SKM-1 treated with dmso at 0.1 percent for 144 hours (cell line): ENCODE measurements around the gene BCAS3.

ENCODE experiments used
- DNase-seq: peaks from one replicate; lab custom pipeline; 2025; ENCODE audit not compliant: unreplicated experiment; lab: John Stamatoyannopoulos, UW

BCAS3 gene

GRCh38 chr17:61412860-61413660, 735.4 kb downstream of the BCAS3 start:
- no peak for DNase-seq

DNA sequence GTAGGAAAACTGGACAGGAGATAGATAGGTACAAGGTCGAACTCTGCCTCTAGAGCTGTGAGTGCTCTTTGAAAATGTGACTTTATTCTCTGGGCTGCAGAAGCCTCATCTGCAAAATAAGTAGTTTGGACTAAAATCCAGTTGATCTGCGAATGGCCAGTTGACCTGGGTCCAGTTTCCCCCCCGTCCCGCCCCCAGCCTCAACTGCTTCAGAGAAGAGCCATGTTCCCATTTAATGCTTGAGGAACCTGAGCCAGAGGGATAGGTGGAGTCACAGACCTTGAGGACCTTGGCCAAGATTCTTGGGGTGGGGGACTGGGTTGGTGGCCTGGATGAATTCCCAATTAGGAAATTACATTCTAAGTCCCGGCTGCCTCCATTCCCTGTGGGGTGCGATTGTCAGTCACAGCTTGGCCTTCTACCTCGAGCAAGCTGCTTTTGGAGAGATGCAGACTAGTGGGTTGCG, 736.0 kb downstream of the BCAS3 start:
- DNase-seq: no peak

DNA sequence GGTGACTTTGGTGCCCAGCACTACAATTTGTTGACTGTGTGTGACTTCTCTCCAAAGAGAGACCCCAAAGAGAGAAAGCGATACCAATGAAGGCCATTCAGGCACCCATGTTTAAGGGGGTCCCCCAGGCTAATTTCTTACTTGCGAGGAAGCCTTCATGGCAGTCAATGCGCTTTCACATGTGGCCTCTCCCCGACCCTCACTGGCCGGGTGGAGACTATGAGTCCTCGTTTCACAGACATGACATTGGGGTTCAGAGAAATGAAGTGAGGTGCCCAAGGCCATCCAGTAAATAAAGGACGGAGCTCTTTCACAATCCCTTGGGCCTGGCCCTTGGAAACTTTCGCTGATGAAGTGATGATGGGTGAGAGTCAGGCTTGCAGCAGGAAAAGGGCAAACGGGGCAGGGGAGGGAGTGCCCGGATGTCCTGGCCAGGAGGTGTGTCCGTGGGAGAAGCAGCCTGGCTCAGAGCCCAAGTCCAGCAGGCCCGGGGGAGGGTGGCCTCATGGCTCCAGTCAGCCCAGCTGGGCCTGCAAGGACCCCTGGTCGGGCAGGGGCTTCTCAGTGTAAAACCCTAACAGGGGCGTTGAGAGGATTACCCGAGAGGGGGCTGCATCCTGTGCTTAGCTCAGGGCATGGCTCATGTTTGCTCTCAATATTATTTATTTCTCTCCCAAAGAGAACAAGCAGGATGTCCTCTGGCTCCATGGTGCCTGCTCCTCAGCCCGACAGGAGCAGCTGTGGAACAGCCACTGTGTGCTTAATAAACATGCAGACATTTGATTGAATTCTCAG, 736.7 kb downstream of the BCAS3 start:
- DNase-seq: no peak

DNA sequence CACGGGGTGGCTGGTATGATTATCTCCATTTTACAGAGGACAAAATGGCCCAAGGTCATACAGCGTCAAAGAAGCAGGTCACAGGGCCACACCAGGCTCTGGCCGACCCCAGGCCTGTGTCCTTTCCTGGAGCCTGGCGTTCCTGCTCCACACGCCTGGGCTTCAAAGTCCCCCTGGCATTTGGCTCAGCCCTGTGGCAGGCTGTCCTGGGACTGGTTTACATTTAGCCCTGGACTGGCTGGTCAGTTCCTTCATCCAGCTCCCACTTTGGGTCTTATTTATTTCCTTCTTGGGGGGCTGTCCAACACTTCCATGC, 737.2 kb downstream of the BCAS3 start:
- no peak for DNase-seq

DNA sequence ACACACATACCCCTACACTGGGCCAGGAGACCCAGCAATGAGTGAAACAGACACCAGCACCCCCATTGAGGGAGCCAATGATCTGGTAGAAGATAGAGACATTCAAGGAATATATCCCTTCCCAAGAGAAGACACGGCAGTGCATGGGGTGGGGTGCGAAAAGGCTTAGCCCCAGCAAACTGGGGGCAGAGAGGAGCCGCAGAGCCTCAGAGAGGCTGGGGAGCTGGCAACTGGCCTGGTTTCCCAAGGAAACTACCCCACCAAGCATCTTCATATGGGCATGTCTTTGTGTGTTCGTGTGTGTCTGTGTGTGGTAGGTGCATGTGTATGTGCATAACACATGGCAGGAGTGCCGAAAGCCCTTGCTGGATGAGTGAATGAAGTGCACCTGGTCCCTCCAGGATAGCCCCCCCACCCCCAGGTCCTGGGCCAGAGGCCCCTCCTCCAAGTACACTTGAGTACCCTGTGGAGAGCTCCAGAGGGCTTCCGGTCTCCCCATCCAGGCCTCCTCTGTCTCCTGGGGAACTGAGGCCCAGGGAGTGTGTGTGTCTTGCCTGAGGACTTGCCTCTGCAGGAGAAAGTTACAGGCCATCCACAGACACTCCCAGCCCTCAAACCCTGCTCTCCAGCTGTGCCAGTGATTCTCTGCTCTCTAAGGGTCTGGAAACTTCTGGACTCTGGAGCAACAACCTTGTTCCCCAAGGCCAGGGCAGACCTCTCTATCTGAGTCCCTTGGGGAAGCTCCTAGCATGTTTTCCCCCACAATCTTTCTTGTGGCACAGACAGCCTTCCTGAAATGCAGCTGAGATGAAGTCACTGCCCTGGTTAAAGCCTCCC, 737.9 kb downstream of the BCAS3 start:
- no peak for DNase-seq

DNA sequence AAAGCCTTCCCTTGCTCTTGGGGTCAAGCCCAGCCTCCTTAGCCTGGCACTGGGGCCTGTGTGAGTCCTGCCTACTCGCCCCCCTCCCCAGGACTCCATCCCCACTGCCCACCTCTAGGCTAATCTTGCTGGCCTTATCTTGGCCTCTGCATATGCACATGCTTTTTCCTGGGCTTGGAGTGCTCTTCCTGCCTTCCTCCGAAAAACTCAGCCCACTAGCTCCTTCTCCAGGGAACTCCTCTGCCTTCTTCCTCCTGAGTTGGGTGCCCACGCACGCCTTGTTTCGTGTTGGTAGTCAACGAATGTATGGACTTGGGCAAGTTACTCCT, 738.5 kb downstream of the BCAS3 start:
- no peak for DNase-seq

- DNase-seq: peak; percentile 87
Observed at GRCh38 chr17:61416540-61417363, 739.1 kb downstream of the BCAS3 start.

GRCh38 chr17:61418449-61418848, 740.8 kb downstream of the BCAS3 start:
- no peak for DNase-seq

DNA sequence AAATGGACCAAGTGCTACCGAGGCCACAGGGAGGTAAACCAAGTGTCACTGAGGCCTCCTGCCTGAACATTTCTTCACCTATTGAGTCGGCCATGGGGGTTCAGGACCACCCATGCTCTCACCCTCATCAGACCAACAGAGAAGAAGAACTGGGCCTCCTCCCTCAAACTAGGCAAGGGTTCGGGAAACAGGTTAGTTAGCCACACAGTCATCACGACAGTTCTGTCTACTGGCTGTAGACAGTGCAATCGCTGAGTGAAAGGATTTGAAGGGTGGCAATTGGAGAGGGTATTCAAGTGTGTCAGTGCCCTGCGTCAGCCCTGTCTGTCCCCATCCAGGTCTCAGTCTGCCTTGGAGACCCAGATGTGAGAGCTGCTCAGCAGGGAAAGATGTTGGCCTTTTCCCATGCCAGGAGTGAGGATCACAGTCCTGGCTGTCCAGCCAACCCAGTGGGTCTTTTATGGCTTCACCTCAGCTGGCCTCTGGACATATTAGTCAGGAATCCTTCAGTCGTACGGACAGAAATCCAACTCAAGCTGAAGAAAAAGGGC, 741.9 kb downstream of the BCAS3 start:
- DNase-seq: no peak

DNA sequence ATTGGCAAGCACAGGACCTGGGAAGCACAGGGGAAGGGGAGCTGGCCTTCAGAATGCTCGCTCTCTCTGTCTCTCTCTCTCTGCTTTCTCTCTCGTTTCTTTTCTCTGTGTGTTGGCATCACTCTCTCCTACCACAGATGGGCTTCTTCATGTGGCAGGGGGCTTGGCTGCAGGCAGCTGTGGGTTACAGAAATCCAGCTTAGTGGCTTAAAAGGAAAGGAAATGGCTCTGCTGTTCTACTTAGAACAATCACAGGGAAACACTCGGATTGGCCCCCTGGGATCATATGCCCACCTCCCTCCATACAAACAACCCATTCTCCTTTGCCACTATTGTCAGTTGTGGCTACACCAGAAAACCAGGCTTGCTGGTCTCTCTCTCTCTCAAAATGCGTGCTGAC, 742.4 kb downstream of the BCAS3 start:
- no peak for DNase-seq

DNA sequence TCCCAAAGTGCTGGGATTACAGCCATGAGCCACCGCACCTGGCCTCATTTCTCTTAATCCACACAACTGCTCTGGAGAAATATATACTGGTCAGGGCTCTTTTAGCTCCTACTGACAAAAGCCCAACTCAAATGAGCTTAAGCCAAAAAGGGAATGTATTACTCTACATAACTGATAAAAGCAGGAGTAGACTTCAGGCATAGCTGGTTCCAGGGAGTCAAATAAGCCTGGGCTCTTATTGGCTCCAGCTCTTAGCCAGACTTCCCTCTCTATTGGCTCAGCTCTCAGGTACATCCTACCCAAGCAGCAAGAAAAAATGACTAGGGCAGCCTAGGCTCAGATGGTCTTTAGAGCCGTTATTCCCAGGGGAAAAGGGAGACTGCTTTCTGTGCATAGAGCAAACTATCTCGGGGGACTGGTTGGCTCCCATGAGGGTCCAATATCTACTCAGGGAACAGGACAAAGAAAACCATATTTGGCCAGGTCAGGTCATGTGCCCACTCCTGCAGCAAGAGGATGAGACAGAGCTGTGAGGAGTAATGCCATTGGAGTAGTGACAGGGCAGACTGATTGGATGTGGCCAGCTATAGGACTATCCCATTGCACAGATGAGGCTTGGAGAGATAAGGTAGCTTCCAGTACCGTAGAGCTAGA, 743.2 kb downstream of the BCAS3 start:
- DNase-seq: no peak

DNA sequence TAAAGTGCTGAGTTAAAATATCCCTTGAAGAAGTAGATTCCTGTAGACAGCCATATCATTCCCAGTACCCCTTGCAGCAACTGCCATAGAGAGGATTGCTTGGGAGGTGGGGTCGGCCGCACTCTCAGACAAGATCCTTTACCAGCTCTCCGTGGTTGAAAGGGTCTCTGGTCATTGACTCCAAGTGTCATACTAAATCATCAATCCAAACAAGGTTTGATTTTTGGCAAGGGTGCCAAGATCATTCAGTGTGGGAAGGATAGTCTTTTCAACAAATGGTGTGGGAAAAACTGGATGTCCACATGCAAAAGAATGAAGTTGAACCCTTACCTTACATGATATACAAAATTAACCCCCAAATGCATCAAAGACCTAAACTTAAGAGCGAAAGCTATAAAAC, 743.8 kb downstream of the BCAS3 start:
- no peak for DNase-seq

GRCh38 chr17:61422116-61422799, 744.6 kb downstream of the BCAS3 start:
- no peak for DNase-seq

DNA sequence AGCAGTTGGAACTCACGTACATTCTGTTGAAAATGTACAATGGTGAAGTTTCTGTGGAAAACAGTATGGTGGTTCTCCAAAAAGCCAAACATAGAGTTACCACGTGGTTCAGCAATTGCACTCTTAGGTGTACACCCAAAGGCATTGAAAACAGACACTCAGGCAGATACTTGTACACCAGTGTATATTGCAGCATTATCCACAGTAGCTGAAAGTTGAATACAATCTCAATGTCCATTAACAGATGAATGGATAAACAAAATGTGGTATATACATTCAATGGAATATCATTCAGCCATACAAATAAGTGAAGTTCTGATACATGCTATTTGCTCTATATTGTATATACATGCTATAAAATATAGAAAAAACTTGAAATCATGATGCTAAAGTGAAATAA, 745.2 kb downstream of the BCAS3 start:
- no peak for DNase-seq

GRCh38 chr17:61423967-61424649, 746.5 kb downstream of the BCAS3 start:
- DNase-seq: no peak

- no peak for DNase-seq
Observed at GRCh38 chr17:61425682-61426481, 748.2 kb downstream of the BCAS3 start.

GRCh38 chr17:61426482-61427304, 749.0 kb downstream of the BCAS3 start:
- DNase-seq: no peak
